A549 (cell line): ENCODE results near the gene ARHGEF1. TPM values are rescaled to one million over a fixed set of nuclear protein-coding genes. Genes with fewer than 3 reads are reported as not detected.

Experiments
- ATAC-seq, 2 experiments: fragments of 200-7000 bp in 1 of 2; fragments of >200 bp in 1 of 2; cut with Nextera tagmentation in 1 of 2; cut with Tn5 transposase in 1 of 2; 3 replicates each; pipeline versions ENCODE4 v1.8.0 to v1.9.1; 2018 to 2020; ENCODE audit warnings: mild to moderate bottlenecking in 1 of 2, moderate library complexity in 1 of 2
- CTCF ChIA-PET: fragments of 300-600 bp; sonication (Branson Sonifier 250); formaldehyde crosslinking; extraction: SDS; loops from one replicate; lab custom pipeline; 2021; ENCODE audit warnings: antibody characterized with exemption, inconsistent platforms; lab: Yijun Ruan, JAX
- POLR2A ChIA-PET: fragments of 350-600 bp; formaldehyde crosslinking; extraction: SDS; loops from one replicate; lab custom pipeline; 2021; ENCODE audit warnings: antibody characterized with exemption, inconsistent platforms; lab: Yijun Ruan, JAX
- DNase-seq, 2 experiments: peaks; one replicate each; pipeline versions ENCODE4 v3.0.0 to v3.0.0-alpha.2; 2011 to 2016; ENCODE audit warnings: low read depth in 1 of 2, low spot score in 1 of 2
- FAIRE-seq: peaks from 2 replicates; lab custom pipeline; 2011; peaks lifted over from hg19 to GRCh38; lab: Jason Lieb, UNC
- H3K27ac ChIP-seq, 2 experiments: fragments of >200 bp; sonication (Bioruptor Twin); formaldehyde crosslinking; 3 replicates each; pipeline ENCODE4 v1.5.1; 2016 to 2017
- H3K4me1 ChIP-seq: fragments of >200 bp; sonication (Bioruptor Twin); formaldehyde crosslinking; 3 replicates; pipeline ENCODE4 v1.6.1; 2016
- H3K4me2 ChIP-seq: fragments of >200 bp; sonication (Bioruptor Twin); formaldehyde crosslinking; 3 replicates; pipeline ENCODE4 v1.6.1; 2016
- H3K4me3 ChIP-seq: fragments of >200 bp; sonication (Bioruptor Twin); formaldehyde crosslinking; 3 replicates; pipeline ENCODE4 v1.5.1; 2016
- H3K9me3 ChIP-seq: fragments of >200 bp; sonication (Bioruptor Twin); formaldehyde crosslinking; 3 replicates; pipeline ENCODE4 v1.6.1; 2016
- BCL3 ChIP-seq: fragments of >200 bp; sonication (Bioruptor Twin); formaldehyde crosslinking; IDR thresholded peaks from 3 replicates; pipeline ENCODE4 v1.6.1; 2016
- BHLHE40 ChIP-seq: IDR thresholded peaks from 2 replicates; pipeline ENCODE4 v1.6.1; 2012; ENCODE audit warnings: low read depth, low read length, inconsistent platforms
- CBX8 ChIP-seq: fragments of 200-600 bp; sonication (generic); IDR thresholded peaks from 2 replicates; pipeline ENCODE4 v1.6.1; 2016
- CEBPB ChIP-seq, 2 experiments: fragments of >200 bp in 1 of 2; sonication (Bioruptor Twin) in 1 of 2; formaldehyde crosslinking in 1 of 2; IDR thresholded peaks; 2 replicates each; pipeline ENCODE4 v1.6.1; 2012 to 2016
- CHD4 ChIP-seq: fragments of 200-600 bp; sonication (generic); IDR thresholded peaks from 2 replicates; pipeline ENCODE4 v1.6.1; 2016; ENCODE audit warnings: antibody characterized with exemption, mild to moderate bottlenecking, borderline replicate concordance
- E2F6 ChIP-seq: IDR thresholded peaks from 2 replicates; pipeline ENCODE4 v1.6.1; 2012; ENCODE audit warnings: low read depth, borderline replicate concordance
- FOSB ChIP-seq: fragments of 250-450 bp; sonication (Bioruptor Pico); IDR thresholded peaks from 2 replicates; pipeline ENCODE4 v1.5.0; 2020; ENCODE audit warnings: mild to moderate bottlenecking, moderate library complexity
- FOSL2 ChIP-seq, 2 experiments: fragments of 450-650 bp in 1 of 2; fragments of >200 bp in 1 of 2; sonication (Bioruptor Twin) in 1 of 2; formaldehyde crosslinking; IDR thresholded peaks; 2 replicates each; pipeline versions ENCODE4 v1.5.0 to v1.6.1; 2016 to 2020; ENCODE audit warnings: mild to moderate bottlenecking in 1 of 2, moderate library complexity in 1 of 2
- GATA3 ChIP-seq: IDR thresholded peaks from 2 replicates; pipeline ENCODE4 v1.6.1; 2012; ENCODE audit warnings: borderline replicate concordance
- HDAC2 ChIP-seq: fragments of 200-600 bp; sonication (generic); IDR thresholded peaks from 2 replicates; pipeline ENCODE4 v1.6.1; 2016
- HMGXB4 ChIP-seq: fragments of 250-450 bp; sonication (Bioruptor Pico); IDR thresholded peaks from 2 replicates; pipeline ENCODE4 v1.5.0; 2021; ENCODE audit warnings: mild to moderate bottlenecking, moderate library complexity, borderline replicate concordance
- HOXB13 ChIP-seq: fragments of 250-450 bp; sonication (Bioruptor Pico); IDR thresholded peaks from 2 replicates; pipeline ENCODE4 v1.5.0; 2020; ENCODE audit warnings: low read depth, mild to moderate bottlenecking, moderate library complexity
- MAX ChIP-seq: IDR thresholded peaks from 2 replicates; pipeline ENCODE4 v1.6.1; 2012
- MAZ ChIP-seq: fragments of 150-350 bp; IDR thresholded peaks from 2 replicates; pipeline ENCODE4 v1.6.1; 2014; ENCODE audit warnings: antibody characterized with exemption, low read depth, low read length, borderline replicate concordance
- NR3C1 ChIP-seq: fragments of >200 bp; sonication (Bioruptor Twin); formaldehyde crosslinking; IDR thresholded peaks from 3 replicates; pipeline ENCODE4 v1.6.1; 2017
- POLR2AphosphoS2 ChIP-seq: conservative IDR thresholded peaks from 2 replicates; pipeline ENCODE4 v1.6.1; 2012; ENCODE audit warnings: low read length, improper control_type of control experiment, inconsistent platforms
- RARB ChIP-seq: fragments of 250-450 bp; sonication (Bioruptor Pico); IDR thresholded peaks from 2 replicates; pipeline ENCODE4 v1.8.0; 2021; ENCODE audit warnings: mild to moderate bottlenecking, moderate library complexity
- ZNF302 ChIP-seq: fragments of 250-450 bp; sonication (Bioruptor Pico); IDR thresholded peaks from 2 replicates; pipeline ENCODE4 v1.9.0; 2021; ENCODE audit warnings: inconsistent platforms, mild to moderate bottlenecking, moderate library complexity
- WGBS: methylation state at CpG from one replicate; pipeline ENCODE4 v1.1.6; 2017; ENCODE audit errors: missing lambda C conversion rate; 5-methylcytosine and 5-hydroxymethylcytosine counted together
- polyA plus RNA-seq, 4 experiments: library from polyadenylated mRNA; depleted of rRNA in 3 of 4; stranded (reverse); fragments of >200 nt; fragmentation: RNase III in 1 of 4; extraction: RNeasy Plus Mini Kit Qiagen cat#74134 plus additional on column Dnase treatment in 1 of 4; gene quantifications; 2 replicates in 3 of 4; 3 replicates in 1 of 4; pipeline ENCODE4 v1.2.3, GENCODE V29; 2011 to 2017
- TF ChIP-seq, protein P1 (sequence below): fragments of 250-450 bp; sonication (Bioruptor Pico); IDR thresholded peaks from 2 replicates; pipeline ENCODE4 v1.5.0; 2020; ENCODE audit warnings: low read depth, mild to moderate bottlenecking, moderate library complexity

Gene ARHGEF1
- polyA plus RNA-seq, 2 of the 4 experiments (the other 2 are of a cell fraction): 38.0 to 84.2 TPM

DNA sequence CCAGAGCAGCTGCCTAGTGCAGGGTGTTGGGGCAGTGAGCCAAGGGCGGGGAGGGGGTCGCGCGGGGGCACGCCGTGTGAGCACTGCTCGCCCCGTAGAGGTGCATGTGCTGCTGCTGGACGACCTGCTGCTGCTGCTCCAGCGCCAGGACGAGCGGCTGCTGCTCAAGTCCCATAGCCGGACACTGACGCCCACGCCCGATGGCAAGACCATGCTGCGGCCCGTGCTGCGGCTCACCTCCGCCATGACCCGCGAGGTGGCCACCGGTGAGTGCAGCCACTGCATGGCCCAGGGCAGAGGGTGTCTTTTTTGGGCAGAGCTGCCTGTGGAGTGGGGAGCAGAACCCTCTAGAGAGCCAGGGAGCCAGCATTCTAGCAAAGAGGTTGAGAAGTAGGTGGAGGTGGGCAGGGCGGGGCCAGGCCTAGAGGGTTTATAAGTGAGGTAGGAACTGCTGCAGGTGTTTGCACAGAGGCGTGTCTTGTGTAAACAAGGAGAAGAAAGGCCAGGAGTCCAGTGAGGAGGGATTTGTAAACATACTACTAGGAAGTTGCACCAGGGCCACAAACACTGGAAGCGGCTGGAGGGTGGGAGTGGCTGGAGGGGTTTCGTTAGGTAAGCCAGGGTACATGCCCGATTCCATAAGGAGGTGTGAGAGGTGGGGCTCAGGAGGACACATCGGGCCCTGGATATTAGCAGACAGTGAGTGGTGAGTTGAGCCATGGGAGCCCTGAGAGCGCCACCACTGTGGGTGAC, 21.3 kb downstream of the ARHGEF1 start (continued):
- TF ChIP-seq MAX (peak; percentile 48; the same call in 1 of the 2 replicates), BCL3 (no peak)

- ChIA-PET POLR2A (no interaction called here), CTCF (interaction anchor here (0.6 to 4.9 kb wide), 15 partner anchors 10 to 1500 kb away, joined by 3 to 28 read pairs (median 5); partner anchors contain the start of genes RABAC1 and RPS19)
- peak overlapping the region; percentile 42 to 78; a peak in 4 of 6 replicates for H3K27ac ChIP-seq
- no peaks in the 10 kb centered on the region for H3K9me3 ChIP-seq
- 0 out of 6 replicates have a peak, but pooled peaks of 1 of the 2 experiments have one; percentile 1 for ATAC-seq
- 86% methylated on average over 24 of the region's 24 CpGs for WGBS
- peaks cover 46% of the 10 kb centered on the region for H3K4me1 ChIP-seq
- no peak for DNase-seq
- TF ChIP-seq MAZ (no peak), BHLHE40 (no peak), RARB (no peak), CEBPB (IDR thresholded peaks at IDR 0.05) (no peak), CBX8 (no peak), ZNF302 (CRISPR knock-in tag) (no peak), GATA3 (no peak), HOXB13 (CRISPR knock-in tag) (no peak), POLR2AphosphoS2 (no peak), NR3C1 (no peak), MAX (no peak), HDAC2 (no peak), CHD4 (no peak), HMGXB4 (CRISPR knock-in tag) (no peak), E2F6 (no peak), FOSL2 (IDR thresholded peaks at IDR 0.05) (no peak), FOSL2 (CRISPR knock-in tag; IDR thresholded peaks at IDR 0.05) (no peak), FOSB (no peak)
- TF ChIP-seq, protein P1, sequence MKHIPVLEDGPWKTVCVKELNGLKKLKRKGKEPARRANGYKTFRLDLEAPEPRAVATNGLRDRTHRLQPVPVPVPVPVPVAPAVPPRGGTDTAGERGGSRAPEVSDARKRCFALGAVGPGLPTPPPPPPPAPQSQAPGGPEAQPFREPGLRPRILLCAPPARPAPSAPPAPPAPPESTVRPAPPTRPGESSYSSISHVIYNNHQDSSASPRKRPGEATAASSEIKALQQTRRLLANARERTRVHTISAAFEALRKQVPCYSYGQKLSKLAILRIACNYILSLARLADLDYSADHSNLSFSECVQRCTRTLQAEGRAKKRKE (CRISPR knock-in tag): no peak
- H3K4me3 ChIP-seq: no peak overlapping the region
- peak; percentile 70 for FAIRE-seq
- peak overlapping the region; percentile 75; the same call in 2 of the 3 replicates for H3K4me2 ChIP-seq
Observed at GRCh38 chr19:41905273-41906002, 22.5 kb downstream of the ARHGEF1 start.
